Measurements from ENCODE around the gene ZDHHC14.

GRCh38 chr6:157496534-157497095, 115.6 kb downstream of the ZDHHC14 start:
- TF ChIP-seq CTCF (optimal IDR thresholded peaks at IDR 0.05 in 1 of 3, IDR thresholded peaks at IDR 0.05 in 1 of 3, conservative IDR thresholded peaks at IDR 0.05 in 1 of 3; ENCODE audit: extremely low read depth in 1 of 3, insufficient read depth in 2 of 3, low read length in 3 of 3) = no peak
- TF ChIP-seq EZH2 (IDR thresholded peaks at IDR 0.05; ENCODE audit: low read length) = no peak
